CD4-positive, alpha-beta memory T cell (primary cell): ENCODE data around the gene LTBP2. TPM values are rescaled to one million over a fixed set of nuclear protein-coding genes. Genes with fewer than 3 reads are reported as not detected.
A peak's percentile ranks its signal among the peaks of the same experiment; 100 is the strongest.

ENCODE experiments used
- CTCF ChIA-PET: fragments of 350-600 bp; sonication (Branson Sonifier 250); formaldehyde crosslinking; loops from one replicate; lab custom pipeline; 2021; ENCODE audit warnings: inconsistent platforms; ENCODE audit not compliant: partially characterized antibody; lab: Charles Lee
- POLR2A ChIA-PET: fragments of 350-600 bp; sonication (Branson Sonifier 250); formaldehyde crosslinking; loops from one replicate; lab custom pipeline; 2021; ENCODE audit not compliant: partially characterized antibody; lab: Charles Lee
- DNase-seq, 5 donors: peaks; one replicate each; pipeline versions ENCODE4 v3.0.0 to v3.0.0-alpha.2; 2020 to 2022; ENCODE audit warnings: mixed read lengths in 1 of 5
- H3K27ac ChIP-seq: one replicate; pipeline ENCODE4 v1.7.0; 2013; ENCODE audit warnings: low read depth, low read length
- H3K27me3 ChIP-seq: 2 replicates; pipeline ENCODE4 v1.7.0; 2013; ENCODE audit warnings: mild to moderate bottlenecking, low read length, moderate library complexity; ENCODE audit not compliant: insufficient read depth
- H3K36me3 ChIP-seq: 2 replicates; pipeline ENCODE4 v1.7.0; 2013; ENCODE audit warnings: mild to moderate bottlenecking, low read length, moderate library complexity; ENCODE audit not compliant: insufficient read depth
- H3K4me1 ChIP-seq: 2 replicates; pipeline ENCODE4 v1.7.0; 2013; ENCODE audit warnings: mild to moderate bottlenecking, low read length, moderate library complexity; ENCODE audit not compliant: insufficient read depth
- H3K4me3 ChIP-seq, 2 donors: one replicate each; pipeline ENCODE4 v1.7.0; 2013; ENCODE audit warnings: low read length in 2 of 2, mild to moderate bottlenecking in 1 of 2
- H3K9me3 ChIP-seq, 2 donors: one replicate each; pipeline ENCODE4 v1.7.0; 2013; ENCODE audit warnings: low read length in 2 of 2, control low read depth in 1 of 2; ENCODE audit not compliant: control insufficient read depth in 1 of 2
- H3K27ac Mint-ChIP-seq, 7 donors: one replicate each; pipeline ENCODE4 v1.8.0; 2020 to 2021; ENCODE audit warnings: mixed read lengths in 7 of 7, mild to moderate bottlenecking in 6 of 7, inconsistent platforms in 3 of 7, moderate library complexity in 3 of 7
- H3K27me3 Mint-ChIP-seq, 2 donors: one replicate each; pipeline ENCODE4 v1.8.0; 2020 to 2021; ENCODE audit warnings: mixed read lengths in 2 of 2
- H3K36me3 Mint-ChIP-seq, 2 donors: one replicate each; pipeline ENCODE4 v1.8.0; 2020 to 2021; ENCODE audit warnings: mixed read lengths in 2 of 2, inconsistent platforms in 1 of 2, mild to moderate bottlenecking in 1 of 2
- H3K4me1 Mint-ChIP-seq, 4 donors: one replicate each; pipeline ENCODE4 v1.8.0; 2020 to 2021; ENCODE audit warnings: mixed read lengths in 4 of 4, mild to moderate bottlenecking in 1 of 4
- H3K4me3 Mint-ChIP-seq, 8 donors: one replicate each; pipeline ENCODE4 v1.8.0; 2020 to 2021; ENCODE audit warnings: mixed read lengths in 8 of 8, mild to moderate bottlenecking in 7 of 8, moderate library complexity in 6 of 8, inconsistent platforms in 3 of 8
- H3K9me3 Mint-ChIP-seq, 8 donors: one replicate each; pipeline ENCODE4 v1.8.0; 2020 to 2021; ENCODE audit warnings: mixed read lengths in 8 of 8, mild to moderate bottlenecking in 5 of 8, inconsistent platforms in 3 of 8, moderate library complexity in 1 of 8
- intact Hi-C: fragments of 100-400 bp; cut with micrococcal nuclease; formaldehyde crosslinking; loops from one replicate; pipeline ENCODE4 v1.15.1; 2023
- polyA plus RNA-seq, 2 donors: library from polyadenylated mRNA; unstranded; fragments of 300-500 nt; fragmentation: Illumina TruSeq; gene quantifications; one replicate each; pipeline ENCODE4 v1.2.3, GENCODE V29; 2021
- total RNA-seq, 2 experiments: library from RNA; stranded (reverse); gene quantifications; one replicate each; pipeline ENCODE4 v1.2.3, GENCODE V29; 2021

Gene LTBP2
- total and polyA plus RNA-seq, 4 experiments from 2014 or later = 0.11 to 0.44 (median 0.36) TPM

DNA sequence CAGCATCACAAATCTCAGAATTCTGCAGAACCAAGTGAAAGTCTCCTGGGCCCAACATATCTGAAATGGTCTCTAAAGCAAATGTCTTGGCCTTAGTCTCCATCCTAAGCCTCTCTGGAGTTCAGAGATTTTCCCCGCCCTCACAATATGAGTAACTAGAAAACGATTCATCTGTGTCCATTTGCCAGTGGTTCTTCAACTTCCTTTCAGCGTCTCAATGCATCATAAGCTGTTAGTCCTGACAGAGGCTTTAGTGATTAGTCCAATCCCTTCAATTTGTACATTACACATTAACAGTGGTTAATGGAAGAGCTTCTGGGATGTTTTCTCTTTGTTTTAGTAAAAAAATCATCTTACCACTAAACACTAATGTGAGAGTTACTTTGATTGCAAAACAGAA is 136.4 kb downstream of the LTBP2 start:
- Histone ChIP-seq H3K27me3 (no peaks in the 10 kb centered on the region), H3K9me3 (no peaks in the 10 kb centered on the region), H3K27ac (no peak overlapping the region), H3K36me3 (peaks cover 4% of the 10 kb centered on the region), H3K4me3 (no peak overlapping the region), H3K4me1 (no peaks in the 10 kb centered on the region)
- Mint-ChIP-seq H3K4me3 (no peak overlapping the region), H3K4me1 (no peaks in the 10 kb centered on the region), H3K27ac (peak overlapping the region in 1 of 7 donors; percentile 16), H3K27me3 (no peaks in the 10 kb centered on the region), H3K9me3 (peaks cover 0 to 2% (median 0%) of the 10 kb centered on the region in 8 donors), H3K36me3 (peaks cover 21 to 62% of the 10 kb centered on the region in 2 donors)
- intact Hi-C loops = no loop called here
- DNase-seq = no peak
- ChIA-PET CTCF (no interaction called here), POLR2A (no interaction called here)

GRCh38 chr14:74474376-74474775 is 137.7 kb downstream of the LTBP2 start:
- Histone ChIP-seq H3K27me3 (no peaks in the 10 kb centered on the region), H3K9me3 (no peaks in the 10 kb centered on the region), H3K36me3 (no peaks in the 10 kb centered on the region), H3K4me3 (no peak overlapping the region), H3K4me1 (no peaks in the 10 kb centered on the region), H3K27ac (no peak overlapping the region)
- H3K36me3 Mint-ChIP-seq = peaks cover 8 to 51% of the 10 kb centered on the region in 2 donors
- no peaks in the 10 kb centered on the region for H3K4me1 Mint-ChIP-seq
- no peak for DNase-seq
- no peaks in the 10 kb centered on the region for H3K27me3 Mint-ChIP-seq
- ChIA-PET CTCF (no interaction called here), POLR2A (no interaction called here)
- peaks cover 0 to 2% (median 0%) of the 10 kb centered on the region in 8 donors for H3K9me3 Mint-ChIP-seq
- H3K27ac Mint-ChIP-seq = no peak overlapping the region
- no peak overlapping the region for H3K4me3 Mint-ChIP-seq
- intact Hi-C loops = no loop called here

- no peaks in the 10 kb centered on the region for H3K9me3 ChIP-seq
- H3K4me1 ChIP-seq = no peaks in the 10 kb centered on the region
- DNase-seq = no peak
- intact Hi-C loops = no loop called here
- POLR2A ChIA-PET = interaction anchor here (0.6 kb wide), 1 partner anchor 194 kb away, joined by 5 read pairs; no protein-coding TSS in a partner anchor
- H3K36me3 Mint-ChIP-seq = peaks cover 6 to 45% of the 10 kb centered on the region in 2 donors
- no peak overlapping the region for H3K4me3 ChIP-seq
- CTCF ChIA-PET = no interaction called here
- H3K27me3 Mint-ChIP-seq = no peaks in the 10 kb centered on the region
- H3K27ac ChIP-seq = no peak overlapping the region
- no peaks in the 10 kb centered on the region for H3K36me3 ChIP-seq
- H3K4me3 Mint-ChIP-seq = no peak overlapping the region
- H3K27me3 ChIP-seq = no peaks in the 10 kb centered on the region
- H3K9me3 Mint-ChIP-seq = peaks cover 0 to 2% (median 0%) of the 10 kb centered on the region in 8 donors
- no peaks in the 10 kb centered on the region for H3K4me1 Mint-ChIP-seq
- no peak overlapping the region for H3K27ac Mint-ChIP-seq
Observed at GRCh38 chr14:74472601-74473000, 139.4 kb downstream of the LTBP2 start.

DNA sequence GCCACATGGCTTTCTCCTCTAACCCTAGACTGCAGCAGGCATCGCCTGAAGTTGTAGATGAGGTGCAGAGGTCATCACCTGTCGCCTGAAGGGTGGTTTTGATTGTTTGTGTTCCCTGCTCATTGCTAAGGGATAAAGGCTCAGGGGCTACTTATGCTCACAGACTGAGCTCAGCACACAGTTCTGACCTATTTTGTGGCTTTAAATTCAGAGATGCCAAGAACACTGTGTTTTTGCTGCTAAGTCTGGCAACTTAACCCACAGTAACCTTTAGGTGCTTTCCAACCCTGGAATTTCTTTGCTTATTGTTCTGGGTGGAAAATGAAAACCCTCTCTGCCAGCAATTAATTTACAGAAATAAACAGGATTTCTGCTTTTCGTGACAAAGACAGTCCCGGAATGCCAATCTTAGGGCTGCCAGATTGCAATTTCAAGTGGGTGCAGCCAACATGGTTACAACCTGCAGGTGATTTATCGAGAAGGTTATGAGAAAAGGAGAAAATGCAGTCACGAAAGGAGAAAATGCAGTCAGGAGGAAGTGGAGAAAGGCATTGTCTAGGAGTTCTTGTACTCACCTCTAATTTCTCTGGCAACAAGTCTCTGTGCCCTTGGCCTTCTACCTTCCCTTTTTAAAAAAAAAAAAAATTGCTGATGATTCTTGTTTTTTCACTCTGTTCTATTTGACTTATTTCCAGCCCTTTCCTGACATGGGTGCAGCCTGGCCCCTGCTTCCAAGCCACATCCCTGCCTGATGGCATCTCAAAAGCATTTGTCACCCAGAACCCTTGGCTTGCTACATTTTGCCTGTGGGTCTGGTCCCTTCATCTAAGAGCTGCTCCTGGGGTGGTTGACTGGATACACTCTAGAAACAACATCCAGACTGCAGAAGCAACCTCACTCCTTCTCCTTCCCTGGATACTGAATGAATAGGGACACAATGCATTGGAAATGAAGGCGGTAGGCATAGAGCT is 142.2 kb downstream of the LTBP2 start:
- DNase-seq = no peak
- Mint-ChIP-seq H3K4me3 (no peak overlapping the region), H3K9me3 (peaks cover 0 to 2% (median 0%) of the 10 kb centered on the region in 8 donors), H3K27ac (no peak overlapping the region), H3K36me3 (peaks cover 6 to 28% of the 10 kb centered on the region in 2 donors), H3K27me3 (no peaks in the 10 kb centered on the region), H3K4me1 (no peaks in the 10 kb centered on the region)
- H3K36me3 ChIP-seq = no peaks in the 10 kb centered on the region
- H3K27me3 ChIP-seq = no peaks in the 10 kb centered on the region
- no peak overlapping the region for H3K4me3 ChIP-seq
- no peak overlapping the region for H3K27ac ChIP-seq
- no peaks in the 10 kb centered on the region for H3K9me3 ChIP-seq
- intact Hi-C loops = no loop called here
- H3K4me1 ChIP-seq = no peaks in the 10 kb centered on the region
- ChIA-PET POLR2A (no interaction called here), CTCF (no interaction called here)

DNA sequence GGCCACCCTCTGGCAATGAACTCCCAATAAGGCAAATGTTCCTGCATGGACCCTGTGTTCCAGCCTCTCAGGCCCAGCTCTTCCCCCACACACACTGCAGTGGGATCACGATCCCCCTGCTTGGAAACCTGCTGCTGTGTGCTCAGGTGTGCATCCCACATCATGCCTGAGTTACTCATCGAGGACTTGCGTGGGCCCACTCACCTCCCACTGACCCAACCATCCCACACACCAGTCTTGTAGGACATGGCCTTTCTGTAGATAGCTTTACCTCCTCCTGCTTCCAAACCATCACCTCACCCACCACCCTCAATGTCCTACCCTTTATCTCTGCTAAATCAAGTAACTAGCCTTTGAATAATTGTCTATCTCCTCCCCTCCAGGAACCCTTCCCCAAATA is 143.5 kb downstream of the LTBP2 start:
- Mint-ChIP-seq H3K4me1 (no peaks in the 10 kb centered on the region), H3K36me3 (peaks cover 5 to 17% of the 10 kb centered on the region in 2 donors), H3K27me3 (no peaks in the 10 kb centered on the region), H3K27ac (peak overlapping the region in 1 of 7 donors; percentile 25), H3K9me3 (peaks cover 0 to 2% (median 0%) of the 10 kb centered on the region in 8 donors), H3K4me3 (no peak overlapping the region)
- no peaks in the 10 kb centered on the region for H3K9me3 ChIP-seq
- H3K27ac ChIP-seq = no peak overlapping the region
- H3K27me3 ChIP-seq = no peaks in the 10 kb centered on the region
- POLR2A ChIA-PET = no interaction called here
- intact Hi-C loops = no loop called here
- H3K36me3 ChIP-seq = no peaks in the 10 kb centered on the region
- CTCF ChIA-PET = no interaction called here
- DNase-seq = no peak
- H3K4me3 ChIP-seq = no peak overlapping the region
- no peaks in the 10 kb centered on the region for H3K4me1 ChIP-seq

- Mint-ChIP-seq H3K27ac (no peak overlapping the region), H3K9me3 (no peaks in the 10 kb centered on the region), H3K27me3 (peaks cover 0 to 7% of the 10 kb centered on the region in 2 donors), H3K4me1 (no peaks in the 10 kb centered on the region), H3K4me3 (no peak overlapping the region), H3K36me3 (no peaks in the 10 kb centered on the region)
- DNase-seq = no peak
- intact Hi-C loops = no loop called here
- H3K9me3 ChIP-seq = no peaks in the 10 kb centered on the region
- POLR2A ChIA-PET = interaction anchor here (1.6 kb wide), 1 partner anchor 20 kb away, joined by 3 read pairs; no protein-coding TSS in a partner anchor
- no peaks in the 10 kb centered on the region for H3K36me3 ChIP-seq
- no peak overlapping the region for H3K4me3 ChIP-seq
- CTCF ChIA-PET = no interaction called here
- H3K27ac ChIP-seq = no peak overlapping the region
- no peaks in the 10 kb centered on the region for H3K4me1 ChIP-seq
- no peaks in the 10 kb centered on the region for H3K27me3 ChIP-seq
Observed at GRCh38 chr14:74465335-74465734, 146.7 kb downstream of the LTBP2 start.

- peaks cover 1 to 7% of the 10 kb centered on the region in 2 donors for H3K27me3 Mint-ChIP-seq
- no peaks in the 10 kb centered on the region for H3K4me1 ChIP-seq
- H3K4me3 Mint-ChIP-seq = no peak overlapping the region
- ChIA-PET CTCF (interaction anchor here (1.0 kb wide), 1 partner anchor 14 kb away, joined by 3 read pairs; no protein-coding TSS in a partner anchor), POLR2A (interaction anchor here (1.6 kb wide), 1 partner anchor 21 kb away, joined by 3 read pairs; no protein-coding TSS in a partner anchor)
- DNase-seq = no peak
- H3K27me3 ChIP-seq = no peaks in the 10 kb centered on the region
- no peaks in the 10 kb centered on the region for H3K36me3 ChIP-seq
- intact Hi-C loops = no loop called here
- H3K27ac Mint-ChIP-seq = no peak overlapping the region
- H3K9me3 Mint-ChIP-seq = no peaks in the 10 kb centered on the region
- no peak overlapping the region for H3K4me3 ChIP-seq
- H3K9me3 ChIP-seq = no peaks in the 10 kb centered on the region
- no peaks in the 10 kb centered on the region for H3K4me1 Mint-ChIP-seq
- H3K36me3 Mint-ChIP-seq = no peaks in the 10 kb centered on the region
- no peak overlapping the region for H3K27ac ChIP-seq
Observed at GRCh38 chr14:74464785-74465184, 147.3 kb downstream of the LTBP2 start.
